Left lobe of liver (tissue), 2 donors: ENCODE data around the gene GABARAPL2. TPM values are rescaled to one million over a fixed set of nuclear protein-coding genes. Genes with fewer than 3 reads are reported as not detected.
"Not testable (repeated sequence)": the region's sequence is repeated elsewhere in the genome, so short reads cannot be mapped to it uniquely, and the experiment has no call there.

Experiments used
- ATAC-seq: fragments of 200-7000 bp; cut with Tn5 transposase; one replicate; pipeline ENCODE4 v1.9.1; 2020; ENCODE audit warnings: mild to moderate bottlenecking, moderate library complexity
- DNase-seq: peaks from one replicate; pipeline ENCODE4 v3.0.0-alpha.2; 2020; ENCODE audit warnings: low spot score
- total RNA-seq: library from RNA; stranded (reverse); gene quantifications from one replicate; pipeline ENCODE4 v1.2.1, GENCODE V29; 2021
- donor health status: DM: no; HTN: no; CAD: no; lungs with moderate emphysema.
- donor health status: DM: no; HTN: yes; CAD: no.

The GABARAPL2 gene
- total RNA-seq, 1 donor from 2014 or later = 40.2 TPM

- no peak for DNase-seq
- no peak for ATAC-seq
These were observed 23.1 kb downstream of the GABARAPL2 start for GRCh38 chr16:75589306-75589705.

- no peak for DNase-seq
- no peak for ATAC-seq
These were observed 25.0 kb downstream of the GABARAPL2 start for GRCh38 chr16:75590920-75591843.

- not testable (repeated sequence) for ATAC-seq, DNase-seq
These were observed 25.7 kb downstream of the GABARAPL2 start for GRCh38 chr16:75591927-75592326.

GRCh38 chr16:75593308-75593707, 27.1 kb downstream of the GABARAPL2 start:
- DNase-seq = no peak
- ATAC-seq = no peak

DNA sequence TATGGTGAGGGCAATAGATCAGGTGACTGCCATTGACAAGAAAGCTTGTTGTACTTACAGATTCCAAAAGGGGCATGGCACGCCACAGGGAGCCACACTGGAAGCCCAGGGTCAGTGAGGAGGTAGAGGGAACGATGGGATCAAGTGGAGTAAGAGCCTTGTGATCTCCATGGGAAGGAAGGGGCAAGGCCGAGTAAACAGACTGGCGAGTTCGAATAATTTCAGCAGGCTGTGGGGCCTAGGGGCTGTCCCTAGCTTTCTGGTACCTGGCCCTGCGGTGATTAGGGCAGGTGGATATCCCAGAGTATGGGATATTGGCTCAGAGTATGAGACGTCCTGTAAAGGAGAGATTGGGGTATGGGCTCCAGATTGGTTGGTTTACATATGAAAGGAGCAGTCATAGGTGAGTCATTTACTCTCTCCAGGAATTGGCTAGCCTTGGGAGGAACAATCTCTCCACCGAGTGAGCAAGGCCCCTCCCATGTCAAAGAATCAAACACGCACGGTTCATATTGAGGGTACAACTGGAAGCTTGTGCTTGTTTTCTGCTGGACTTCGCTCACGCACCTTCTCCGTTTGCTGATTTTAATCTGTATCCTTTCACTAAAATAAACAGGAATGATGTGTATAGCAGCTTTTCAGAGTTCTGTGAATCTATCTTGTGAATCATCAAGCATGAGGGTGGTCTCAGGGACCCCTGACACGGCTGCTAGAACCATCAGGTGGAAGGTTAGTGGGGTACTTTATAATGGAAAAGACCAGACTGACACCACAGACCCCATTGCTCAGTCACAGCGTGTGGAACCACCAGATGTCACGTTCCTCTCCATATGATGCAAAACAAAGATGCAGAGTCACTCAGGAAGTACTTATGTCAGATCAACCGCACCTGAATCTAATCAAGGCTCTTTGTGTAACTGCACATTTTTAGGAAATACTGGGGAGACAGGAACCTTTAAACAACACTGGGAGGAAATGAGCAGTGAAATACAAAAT, 27.9 kb downstream of the GABARAPL2 start:
- ATAC-seq = no peak
- DNase-seq = no peak

- ATAC-seq (no peak), DNase-seq (no peak)
These were observed 33.5 kb downstream of the GABARAPL2 start for GRCh38 chr16:75599452-75600277.

DNA sequence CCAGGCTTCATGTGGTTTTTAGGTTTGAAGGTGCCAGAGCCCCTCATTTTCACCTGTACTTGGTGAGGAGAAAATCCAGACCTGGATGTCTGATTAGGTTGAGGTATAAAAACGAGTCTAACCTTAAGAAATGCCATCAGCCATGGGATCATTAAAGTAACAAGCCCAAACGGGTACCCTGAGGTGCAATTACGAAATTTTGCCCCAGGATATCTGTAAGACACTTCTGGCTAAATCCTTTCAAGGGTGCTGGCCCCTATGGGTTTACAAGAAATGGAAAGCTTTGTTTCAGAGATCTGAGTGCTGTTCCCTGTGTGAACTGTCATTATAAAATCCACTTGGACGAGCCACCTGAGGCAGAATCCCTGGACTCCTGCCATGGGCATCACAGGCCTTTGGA, 37.1 kb downstream of the GABARAPL2 start:
- DNase-seq (no peak), ATAC-seq (no peak)

- ATAC-seq (no peak), DNase-seq (no peak)
These were observed 40.3 kb downstream of the GABARAPL2 start for GRCh38 chr16:75606507-75606906.

DNA sequence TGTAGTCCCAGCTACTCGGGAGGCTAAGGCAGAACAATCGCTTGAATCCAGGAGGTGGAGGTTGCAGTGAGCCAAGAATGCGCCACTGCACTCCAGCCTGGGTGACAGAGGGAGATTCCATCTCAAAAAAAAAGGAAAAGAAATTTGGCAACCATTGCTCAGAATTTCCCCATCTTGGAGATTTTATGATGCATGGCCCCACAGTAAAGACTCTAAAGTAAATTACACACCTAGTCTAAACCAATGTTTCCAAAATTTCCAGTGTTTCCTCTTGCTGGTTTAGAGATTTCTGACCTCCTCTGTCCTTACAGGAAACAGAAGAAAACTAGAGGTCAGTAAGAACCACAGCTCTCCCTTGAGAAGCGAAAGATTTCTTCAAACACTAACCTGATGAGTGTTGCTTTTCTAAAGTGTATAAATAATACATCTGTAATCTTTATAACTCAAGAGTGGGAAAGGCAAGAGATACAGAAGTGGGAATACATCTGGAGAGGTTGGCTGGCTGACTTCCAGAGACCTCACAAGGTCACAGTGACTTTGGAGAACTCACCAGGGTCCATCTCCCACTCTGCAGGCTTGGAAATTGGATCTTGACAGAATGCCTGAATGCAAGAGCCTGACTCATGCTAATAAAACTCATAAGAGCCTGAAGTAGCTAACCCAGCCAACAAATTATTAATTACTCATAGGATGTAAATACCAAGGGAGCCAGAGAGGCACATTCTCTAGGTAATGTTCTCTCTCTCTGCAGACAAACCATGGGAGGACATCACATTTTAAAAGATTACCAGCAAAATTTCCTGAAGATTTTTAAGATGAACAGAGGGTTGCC, 48.1 kb downstream of the GABARAPL2 start:
- DNase-seq (no peak), ATAC-seq (no peak)

- ATAC-seq = no peak
These were observed 49.4 kb downstream of the GABARAPL2 start for GRCh38 chr16:75615619-75616018.

DNA sequence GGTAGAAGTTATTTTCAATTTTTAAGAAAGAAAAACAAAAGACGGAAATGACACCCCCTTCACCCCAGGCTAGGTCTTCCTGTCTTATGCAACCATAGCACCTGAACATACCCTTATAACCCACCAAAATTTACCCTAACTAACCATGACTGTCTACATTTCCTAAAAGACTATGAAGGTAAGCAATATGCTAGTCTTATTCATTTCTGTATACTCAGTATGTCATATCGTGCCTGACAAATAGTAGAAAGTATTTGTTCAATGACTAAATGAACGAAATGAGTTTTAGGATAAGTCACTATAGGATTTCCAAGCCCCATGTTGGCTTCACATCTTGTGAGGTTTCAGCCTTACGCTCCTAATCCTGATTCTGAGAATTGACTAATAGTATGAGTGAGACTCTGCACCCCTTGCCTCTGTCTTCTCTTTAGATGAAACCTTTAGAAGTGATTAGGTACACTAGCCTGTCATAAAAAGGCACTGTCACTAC, 50.4 kb downstream of the GABARAPL2 start:
- no peak for ATAC-seq

More at GRCh38 chr16:75615619-75616018, 49.4 kb downstream of the GABARAPL2 start:
- no peak for DNase-seq

DNA sequence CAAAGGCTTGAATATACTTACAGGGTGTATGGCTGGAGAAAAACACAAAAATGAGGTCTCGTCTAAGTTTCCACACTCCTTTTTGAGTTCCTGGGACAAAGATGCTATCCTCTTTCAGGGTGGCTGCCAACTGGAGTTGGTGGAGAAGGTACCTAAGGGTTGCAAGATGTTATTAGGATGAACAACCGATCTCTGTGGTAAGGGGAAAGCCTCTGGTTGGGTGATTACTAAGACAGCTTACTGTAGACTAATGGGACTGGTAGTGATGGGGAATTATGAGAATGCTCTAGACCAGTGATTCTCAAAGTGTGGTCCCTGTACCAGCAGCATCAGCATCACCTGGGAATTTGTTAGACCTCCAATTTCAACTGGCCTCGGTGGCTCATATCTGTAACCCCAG, 50.9 kb downstream of the GABARAPL2 start:
- ATAC-seq (no peak), DNase-seq (no peak)

More for the DNA sequence above, 50.4 kb downstream of the GABARAPL2 start:
- no peak for DNase-seq

GRCh38 chr16:75618780-75619179, 52.6 kb downstream of the GABARAPL2 start:
- no peak for DNase-seq
- no peak for ATAC-seq

- DNase-seq = no peak
- ATAC-seq = no peak
These were observed 54.4 kb downstream of the GABARAPL2 start for GRCh38 chr16:75620326-75621169.

DNA sequence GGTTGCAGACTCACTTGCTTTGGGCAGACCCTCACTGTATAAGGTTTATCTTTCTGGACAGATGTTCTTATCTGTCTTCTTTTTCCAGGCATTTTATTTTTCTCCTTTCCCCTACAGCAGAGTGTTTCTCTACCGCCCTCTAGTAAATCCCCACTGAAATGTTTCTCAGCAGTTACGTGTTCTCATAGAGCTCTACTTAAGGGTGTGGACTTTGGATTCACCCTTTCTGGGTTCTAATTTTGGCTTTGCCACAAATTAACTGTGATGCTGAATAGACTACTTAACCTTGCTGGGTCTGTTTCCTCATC, 54.9 kb downstream of the GABARAPL2 start:
- no peak for ATAC-seq
- DNase-seq = no peak

GRCh38 chr16:75622761-75623605, 56.8 kb downstream of the GABARAPL2 start, which contains the start of gene ADAT1:
Gene ADAT1 (minus strand): TSS chr16:75623281. CDS start chr16:75620799, 2,482 bp downstream.
- DNase-seq = peak; percentile 98
- peak; percentile 96 for ATAC-seq

- ATAC-seq (no peak), DNase-seq (no peak)
These were observed 58.7 kb downstream of the GABARAPL2 start for GRCh38 chr16:75624921-75625334.

- DNase-seq (no peak), ATAC-seq (no peak)
These were observed 60.6 kb downstream of the GABARAPL2 start for GRCh38 chr16:75626806-75627205.
